A549 (cell line): ENCODE data around the gene CSMD2.

Experiments used
- CEBPB ChIP-seq, 2 experiments: fragments of >200 bp in 1 of 2; sonication (Bioruptor Twin) in 1 of 2; formaldehyde crosslinking in 1 of 2; IDR thresholded peaks; 2 replicates each; pipeline ENCODE4 v1.6.1; 2012 to 2016
- CTCF ChIP-seq: fragments of >200 bp; sonication (Bioruptor Twin); formaldehyde crosslinking; IDR thresholded peaks from 3 replicates; pipeline ENCODE4 v1.5.1; 2016
- ELK1 ChIP-seq: fragments of 150-350 bp; IDR thresholded peaks from 2 replicates; pipeline ENCODE4 v1.6.1; 2014; ENCODE audit warnings: low read depth, mild to moderate bottlenecking, low read length
- EP300 ChIP-seq, 2 experiments: fragments of >200 bp; sonication (Bioruptor Twin); formaldehyde crosslinking; IDR thresholded peaks; 2 replicates in 1 of 2; 3 replicates in 1 of 2; pipeline ENCODE4 v1.6.1; 2016 to 2017
- HEYL ChIP-seq: fragments of 250-450 bp; sonication (Bioruptor Pico); IDR thresholded peaks from 2 replicates; pipeline ENCODE4 v1.8.0; 2021; ENCODE audit warnings: mild to moderate bottlenecking, moderate library complexity
- MAFK ChIP-seq: fragments of 450-650 bp; IDR thresholded peaks from 2 replicates; pipeline ENCODE4 v1.6.1; 2014; ENCODE audit not compliant: partially characterized antibody
- PBX3 ChIP-seq: IDR thresholded peaks from 2 replicates; pipeline ENCODE4 v1.6.1; 2012
- PHF8 ChIP-seq: fragments of 200-600 bp; sonication (generic); IDR thresholded peaks from 2 replicates; pipeline ENCODE4 v1.6.1; 2016; ENCODE audit warnings: low read depth, mild to moderate bottlenecking, antibody characterized with exemption, moderate library complexity, borderline replicate concordance
- RFX5 ChIP-seq: fragments of 450-650 bp; IDR thresholded peaks from 2 replicates; pipeline ENCODE4 v1.7.1; 2014; ENCODE audit warnings: antibody characterized with exemption, mild to moderate bottlenecking, moderate library complexity
- ZFP36 ChIP-seq: fragments of 450-650 bp; IDR thresholded peaks from 2 replicates; pipeline ENCODE4 v1.6.1; 2014; ENCODE audit warnings: borderline replicate concordance; ENCODE audit not compliant: partially characterized antibody

GRCh38 chr1:34049994-34050393 lies 115.0 kb downstream of the CSMD2 start:
- TF ChIP-seq ZFP36, result no peak
- TF ChIP-seq MAFK, result no peak
- TF ChIP-seq ELK1, result no peak
- TF ChIP-seq CTCF, result no peak
- no peak for TF ChIP-seq PBX3
- no peak for TF ChIP-seq PHF8
- TF ChIP-seq RFX5, result no peak
- no peak for TF ChIP-seq EP300 (IDR thresholded peaks at IDR 0.05)
- no peak for TF ChIP-seq CEBPB (IDR thresholded peaks at IDR 0.05)
- TF ChIP-seq HEYL (CRISPR knock-in tag), result no peak
